GM19463 (cell line): ENCODE results near the gene PABPN1.
"Not testable (repeated sequence)": the region's sequence is repeated elsewhere in the genome, so short reads cannot be mapped to it uniquely, and the experiment has no call there.

Source experiments
- ATAC-seq: cut with Tn5 transposase; IDR thresholded peaks from one replicate; pipeline ENCODE4 v1.9.1; 2021; ENCODE audit warnings: mild to moderate bottlenecking, moderate library complexity; ENCODE audit not compliant: unreplicated experiment

Gene PABPN1, protein sequence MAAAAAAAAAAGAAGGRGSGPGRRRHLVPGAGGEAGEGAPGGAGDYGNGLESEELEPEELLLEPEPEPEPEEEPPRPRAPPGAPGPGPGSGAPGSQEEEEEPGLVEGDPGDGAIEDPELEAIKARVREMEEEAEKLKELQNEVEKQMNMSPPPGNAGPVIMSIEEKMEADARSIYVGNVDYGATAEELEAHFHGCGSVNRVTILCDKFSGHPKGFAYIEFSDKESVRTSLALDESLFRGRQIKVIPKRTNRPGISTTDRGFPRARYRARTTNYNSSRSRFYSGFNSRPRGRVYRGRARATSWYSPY

DNA sequence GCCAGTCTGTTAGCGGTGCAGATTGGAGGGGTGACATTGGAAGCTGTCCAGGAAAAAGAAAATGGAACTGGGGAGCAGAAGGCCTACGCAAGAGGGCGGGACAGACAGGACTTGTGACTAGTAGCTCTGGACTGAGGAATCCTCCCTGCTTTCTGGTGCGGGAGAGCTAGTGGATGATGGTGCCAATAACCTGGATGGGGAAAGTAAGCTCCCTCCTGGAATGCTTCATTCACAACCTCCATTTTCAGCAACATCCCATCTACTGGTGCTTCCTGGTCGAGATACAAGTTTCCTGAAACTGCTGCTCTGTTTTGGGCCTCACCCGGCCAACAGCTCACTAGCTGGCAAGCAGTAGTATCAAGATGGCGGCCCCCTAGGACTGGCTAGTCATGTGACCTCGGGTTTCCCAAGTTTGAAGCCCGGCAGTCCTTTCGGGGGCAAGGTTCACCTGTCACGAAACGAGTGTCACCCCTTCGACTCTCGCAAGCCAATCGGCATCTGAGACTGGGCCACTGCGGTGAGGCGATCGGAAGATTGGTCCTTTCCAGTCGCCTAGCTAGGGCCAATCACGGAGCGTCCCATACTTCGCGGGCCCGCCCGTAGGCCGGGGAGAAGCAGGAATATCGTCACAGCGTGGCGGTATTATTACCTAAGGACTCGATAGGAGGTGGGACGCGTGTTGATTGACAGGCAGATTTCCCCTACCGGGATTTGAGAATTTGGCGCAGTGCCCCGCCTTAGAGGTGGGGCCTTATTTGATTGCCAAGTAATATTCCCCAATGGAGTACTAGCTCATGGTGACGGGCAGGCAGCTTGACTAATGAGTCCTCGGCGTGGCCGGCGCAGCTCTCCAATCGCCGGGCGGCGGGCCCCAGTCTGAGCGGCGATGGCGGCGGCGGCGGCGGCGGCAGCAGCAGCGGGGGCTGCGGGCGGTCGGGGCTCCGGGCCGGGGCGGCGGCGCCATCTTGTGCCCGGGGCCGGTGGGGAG is at the start of gene PABPN1:
PABPN1 (plus strand) TSS at position 874 of the 988 bp plus-strand sequence; CDS start at position 887, 13 bp downstream.
- ATAC-seq: peak; percentile 83

DNA sequence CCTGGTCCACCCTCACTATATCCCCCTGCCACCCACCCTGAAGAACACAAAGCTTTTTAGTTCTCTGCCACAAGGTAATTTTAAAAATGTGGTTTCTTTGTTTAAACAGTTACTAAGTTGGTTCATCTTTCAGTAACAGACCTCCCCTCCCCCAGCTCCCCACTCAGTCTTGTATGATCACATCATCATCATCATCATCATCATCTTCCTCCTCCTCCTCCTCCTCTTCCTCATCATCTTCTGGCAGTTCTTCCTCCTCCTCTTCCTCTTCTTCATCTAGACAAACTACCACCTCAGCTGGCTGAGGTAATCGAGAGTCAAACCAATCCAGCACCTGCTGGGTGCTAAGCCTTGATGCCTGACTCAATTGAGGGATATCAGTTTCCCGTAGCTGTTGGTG is 45.8 kb upstream of the PABPN1 start:
- ATAC-seq: no peak

- ATAC-seq: no peak
These were observed 44.1 kb upstream of the PABPN1 start for GRCh38 chr14:23277189-23277588.

DNA sequence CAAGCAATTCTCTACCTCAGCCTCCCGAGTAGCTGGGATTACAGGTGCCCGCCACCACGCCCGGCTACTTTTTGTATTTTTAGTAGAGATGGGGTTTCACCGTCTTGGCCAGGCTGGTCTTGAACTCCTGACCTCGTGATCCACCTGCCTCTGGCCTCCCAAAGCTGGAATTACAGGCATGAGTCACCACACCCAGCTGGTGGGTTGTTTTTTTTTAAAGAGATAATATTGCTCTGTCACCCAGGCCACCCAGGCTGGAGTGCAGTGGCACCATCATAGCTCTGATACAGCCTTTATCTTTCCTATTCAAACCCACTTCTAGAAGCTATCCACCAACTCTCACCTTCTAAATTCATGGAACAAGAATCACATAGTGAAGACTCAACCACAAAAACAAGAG is 43.3 kb upstream of the PABPN1 start:
- not testable (repeated sequence) for ATAC-seq

DNA sequence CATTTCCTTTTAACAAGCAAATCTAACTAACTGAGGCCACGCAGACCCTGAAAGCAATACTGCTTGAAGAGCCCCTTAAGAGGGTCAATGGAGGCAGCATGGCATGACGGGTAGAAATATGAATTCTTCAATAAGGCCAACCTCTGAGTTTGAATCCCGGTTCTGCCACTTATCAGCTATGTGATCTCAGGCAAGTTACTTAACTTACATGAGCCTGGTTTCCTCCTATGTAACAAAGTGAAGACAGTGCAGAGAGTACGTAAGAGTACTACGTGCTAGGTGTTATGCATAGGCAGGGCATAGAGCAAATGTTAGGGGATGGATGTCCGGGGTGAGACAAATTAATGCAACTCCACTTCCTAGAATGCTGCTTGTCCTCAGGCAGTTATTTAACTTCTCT is 40.0 kb upstream of the PABPN1 start:
- ATAC-seq: no peak

DNA sequence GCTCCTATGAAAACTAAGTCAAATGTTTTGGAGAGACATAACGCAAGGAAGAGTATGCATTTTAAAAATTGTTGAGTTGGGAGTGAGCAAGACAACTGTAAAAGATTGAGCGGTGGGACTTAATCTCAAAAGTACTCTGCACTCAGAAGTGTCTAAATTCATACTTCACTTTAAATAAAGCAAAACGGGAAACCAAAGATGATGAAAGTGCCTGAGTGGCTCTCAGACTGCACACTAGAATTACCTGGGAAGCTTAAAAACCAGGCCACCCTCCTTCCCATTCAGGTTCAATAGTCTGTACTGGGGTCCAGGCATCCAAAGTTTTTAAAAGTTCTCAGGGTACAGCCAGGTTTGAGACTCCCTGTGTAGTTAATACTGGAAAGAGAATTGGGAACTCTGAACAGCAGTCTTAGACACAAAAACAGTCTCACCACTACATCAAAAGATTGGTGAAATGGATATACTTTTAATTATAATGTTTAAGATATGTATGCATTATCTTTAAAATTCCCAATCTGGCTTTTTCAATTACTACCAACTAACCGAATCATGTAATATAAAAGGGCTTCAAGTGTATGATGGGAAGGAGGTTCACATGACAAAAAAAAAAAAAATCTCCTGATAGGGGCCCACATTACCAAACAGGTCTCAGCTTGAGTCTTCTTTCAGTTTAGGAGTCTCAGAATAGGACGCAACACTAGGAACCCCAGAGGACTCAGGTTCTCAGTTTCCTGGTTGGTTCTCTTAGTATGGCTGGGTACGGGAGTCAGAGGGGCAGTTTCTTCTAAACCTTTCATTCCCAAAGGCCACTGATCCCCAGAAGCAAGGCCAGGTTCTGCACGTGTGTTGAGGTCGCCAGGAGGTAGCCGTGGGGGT is 36.4 kb upstream of the PABPN1 start:
- no peak for ATAC-seq

GRCh38 chr14:23285530-23286019 is 35.7 kb upstream of the PABPN1 start:
- peak; percentile 19 for ATAC-seq

DNA sequence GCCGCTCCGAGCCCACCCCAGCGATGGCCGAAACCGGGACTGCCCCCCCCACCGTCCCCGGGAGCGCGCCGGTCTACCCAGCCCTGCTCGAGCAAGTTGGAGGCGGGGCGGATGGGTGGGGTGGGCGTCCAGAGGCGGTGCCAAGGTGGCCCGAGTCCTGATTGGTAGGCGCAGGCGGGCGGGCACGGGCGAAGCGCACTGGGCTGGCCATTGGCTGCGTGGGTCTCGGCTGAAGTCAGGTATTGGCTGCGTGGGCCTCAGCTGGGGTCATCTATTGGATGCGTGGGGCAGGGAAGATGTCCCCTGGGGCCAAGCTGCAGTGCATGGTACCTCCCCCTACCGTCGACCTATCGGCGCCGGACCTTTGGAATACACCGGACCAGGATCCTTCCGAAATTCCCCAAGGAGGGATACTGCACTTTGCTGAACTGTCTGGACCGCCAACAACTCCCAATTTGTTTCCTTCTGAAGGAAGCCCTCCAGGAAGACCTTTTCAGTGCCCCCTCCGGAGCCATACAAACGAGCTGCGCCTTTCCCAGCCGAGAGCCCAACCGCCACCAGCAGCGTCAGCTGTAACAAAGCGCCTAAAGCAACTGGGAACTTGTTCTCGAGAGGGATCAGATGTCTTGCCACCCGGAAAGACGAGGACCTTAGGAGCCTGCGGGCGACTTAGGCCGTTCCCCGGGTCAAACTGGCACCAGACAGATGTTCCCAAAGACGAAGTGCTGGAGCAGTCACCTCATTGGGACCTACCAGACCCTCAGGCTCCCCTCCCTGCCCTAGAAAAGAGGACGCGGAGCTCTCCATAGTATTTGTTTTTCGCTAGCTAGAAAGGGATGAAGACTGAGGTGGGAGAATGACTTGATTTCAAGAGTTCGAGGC is 35.0 kb upstream of the PABPN1 start, which contains the start of gene HOMEZ:
HOMEZ (minus strand) TSS at position 113 of the 882 bp plus-strand sequence. CDS start 180 bp downstream, outside the sequence.
- ATAC-seq: peak; percentile 97

DNA sequence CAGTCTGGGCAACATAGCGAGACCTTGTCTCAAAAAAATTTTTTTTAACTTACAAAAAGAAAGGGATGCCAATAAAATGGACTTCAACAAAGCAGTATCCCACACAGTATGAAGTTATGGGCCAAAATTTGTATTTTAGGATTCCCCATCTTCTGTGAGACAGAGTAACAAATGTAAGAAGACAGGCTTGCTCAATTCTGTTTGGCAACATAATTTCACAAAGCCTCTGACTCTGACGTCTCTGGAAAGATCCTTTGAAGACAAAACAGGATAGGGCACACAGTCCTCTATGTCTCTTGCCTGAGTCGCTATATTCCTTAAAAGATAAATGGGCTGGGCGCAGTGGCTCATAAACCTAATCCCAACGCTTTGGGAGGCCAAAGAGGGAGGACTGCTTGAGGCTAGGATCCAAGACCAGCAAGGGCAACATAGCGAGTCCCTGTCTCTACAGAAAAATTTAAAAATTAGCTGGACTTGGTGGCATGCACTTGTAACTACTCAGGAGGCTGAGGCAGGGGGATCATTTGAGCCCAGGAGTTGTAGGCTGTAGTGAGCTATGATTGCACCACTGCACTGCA is 34.3 kb upstream of the PABPN1 start:
- ATAC-seq: no peak

DNA sequence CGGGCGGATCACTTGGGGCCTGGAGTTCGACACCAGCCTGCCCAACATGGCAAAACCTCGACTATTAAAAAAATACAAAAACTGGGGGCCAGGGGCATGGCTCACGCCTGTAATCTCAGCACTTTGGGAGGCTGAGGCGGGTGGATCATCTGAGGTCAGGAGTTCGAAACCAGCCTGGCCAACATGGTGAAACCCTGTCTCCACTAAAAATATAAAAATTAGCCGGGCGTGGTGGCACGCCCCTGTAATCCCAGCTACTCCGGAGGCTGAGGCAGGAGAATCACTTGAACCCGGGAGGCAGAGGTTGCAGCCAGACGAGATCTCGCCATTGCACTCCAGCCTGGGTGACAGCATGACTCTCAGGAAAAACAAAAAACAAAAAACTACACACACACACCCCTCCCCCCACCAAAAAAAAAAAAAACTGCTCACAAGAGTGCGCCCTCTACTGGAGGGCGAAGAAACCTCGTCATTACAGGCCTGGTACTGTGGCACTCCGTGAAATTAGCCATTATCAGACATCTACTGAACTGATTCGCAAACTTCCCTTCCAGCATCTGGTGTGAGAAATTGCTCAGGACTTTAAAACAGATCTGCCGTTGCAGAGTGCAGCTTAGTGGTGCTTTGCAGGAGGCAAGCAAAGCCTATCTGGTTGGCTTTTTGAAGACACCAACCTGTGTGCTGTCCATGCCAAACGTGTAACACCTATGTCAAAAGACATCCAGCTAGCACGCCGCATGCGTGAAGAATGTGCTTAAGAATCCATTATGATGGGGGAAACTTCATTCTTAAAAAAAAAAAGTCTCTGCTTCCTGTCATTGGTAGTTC is 26.3 kb upstream of the PABPN1 start:
- ATAC-seq: peak; percentile 48

- ATAC-seq: no peak
These were observed 25.1 kb upstream of the PABPN1 start for GRCh38 chr14:23296012-23296777.

GRCh38 chr14:23297096-23297495 is 24.2 kb upstream of the PABPN1 start:
- ATAC-seq: no peak

- no peak for ATAC-seq
These were observed 23.5 kb upstream of the PABPN1 start for GRCh38 chr14:23297611-23298277.

DNA sequence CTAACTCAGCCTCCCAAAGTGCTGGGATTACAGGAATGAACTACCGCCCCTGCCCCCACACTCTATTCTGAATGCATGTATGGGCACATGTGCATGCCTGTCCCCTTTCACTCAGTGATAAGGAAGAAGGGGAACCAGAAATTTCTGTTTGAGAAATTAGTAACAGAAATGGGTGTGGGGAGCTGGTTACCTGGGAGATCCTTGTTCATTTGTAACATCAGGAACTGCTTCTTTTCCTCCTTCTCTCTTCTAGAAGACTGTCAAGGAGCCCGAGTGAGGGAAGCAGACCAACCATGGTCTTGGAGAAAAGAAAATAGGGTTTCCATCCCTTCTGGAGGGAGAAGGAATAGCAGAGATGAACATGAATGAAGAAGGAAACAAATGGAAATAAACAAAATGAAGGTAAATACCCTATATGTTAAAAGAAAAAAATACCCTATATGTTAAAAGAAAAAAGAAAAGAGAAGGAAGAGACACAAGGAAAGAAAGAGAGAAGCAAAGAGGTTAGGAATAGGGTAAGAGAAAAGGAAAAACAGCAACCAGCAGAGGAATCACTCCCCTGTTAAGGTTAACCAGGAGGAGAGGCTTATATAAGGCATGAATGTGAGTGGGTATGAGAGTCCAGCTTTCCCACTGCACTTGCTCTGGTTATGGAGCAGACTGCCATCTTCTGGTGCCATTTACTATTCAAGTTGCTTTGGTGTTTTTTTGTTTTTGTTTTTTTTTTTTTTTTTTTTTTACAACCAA is 21.9 kb upstream of the PABPN1 start:
- ATAC-seq: no peak

- ATAC-seq: no peak
These were observed 21.1 kb upstream of the PABPN1 start for GRCh38 chr14:23299986-23300686.
